Large intestine (tissue), 3 donors: ENCODE measurements around the gene PAQR4. TPM values are rescaled to one million over a fixed set of nuclear protein-coding genes. Genes with fewer than 3 reads are reported as not detected.
A peak's percentile ranks its signal among the peaks of the same experiment; 100 is the strongest.

Experiments used
- DNase-seq, 2 donors: peaks; one replicate each; pipeline versions ENCODE4 v3.0.0 to v3.0.0-alpha.2; 2013
- H3K27ac ChIP-seq: one replicate; pipeline ENCODE4 v1.5.1; 2013; ENCODE audit warnings: low read length
- H3K27me3 ChIP-seq: 2 replicates; pipeline ENCODE4 v1.6.1; 2013; ENCODE audit warnings: low read length; ENCODE audit not compliant: control insufficient read depth, insufficient read depth
- H3K36me3 ChIP-seq: 2 replicates; pipeline ENCODE4 v1.6.1; 2013; ENCODE audit warnings: low read length; ENCODE audit not compliant: control insufficient read depth, insufficient read depth
- H3K4me1 ChIP-seq: one replicate; pipeline ENCODE4 v1.6.1; 2013; ENCODE audit warnings: low read length; ENCODE audit not compliant: control insufficient read depth, insufficient read depth
- H3K4me3 ChIP-seq: one replicate; pipeline ENCODE4 v1.5.1; 2013; ENCODE audit warnings: low read length
- H3K9me3 ChIP-seq: one replicate; pipeline ENCODE4 v1.6.1; 2013; ENCODE audit warnings: mild to moderate bottlenecking, low read depth, low read length, moderate library complexity; ENCODE audit not compliant: control insufficient read depth
- WGBS: methylation state at CpG from one replicate; pipeline ENCODE4 v1.1.5; 2013; ENCODE audit warnings: low lambda C conversion rate; ENCODE audit not compliant: insufficient coverage; 5-methylcytosine and 5-hydroxymethylcytosine counted together
- polyA plus RNA-seq: library from polyadenylated mRNA; unstranded; fragments of 120-200 nt; gene quantifications from one replicate; pipeline ENCODE4 v1.2.1, GENCODE V29; 2013

The PAQR4 gene
- polyA plus RNA-seq, 1 donor: 16.4 TPM

DNA sequence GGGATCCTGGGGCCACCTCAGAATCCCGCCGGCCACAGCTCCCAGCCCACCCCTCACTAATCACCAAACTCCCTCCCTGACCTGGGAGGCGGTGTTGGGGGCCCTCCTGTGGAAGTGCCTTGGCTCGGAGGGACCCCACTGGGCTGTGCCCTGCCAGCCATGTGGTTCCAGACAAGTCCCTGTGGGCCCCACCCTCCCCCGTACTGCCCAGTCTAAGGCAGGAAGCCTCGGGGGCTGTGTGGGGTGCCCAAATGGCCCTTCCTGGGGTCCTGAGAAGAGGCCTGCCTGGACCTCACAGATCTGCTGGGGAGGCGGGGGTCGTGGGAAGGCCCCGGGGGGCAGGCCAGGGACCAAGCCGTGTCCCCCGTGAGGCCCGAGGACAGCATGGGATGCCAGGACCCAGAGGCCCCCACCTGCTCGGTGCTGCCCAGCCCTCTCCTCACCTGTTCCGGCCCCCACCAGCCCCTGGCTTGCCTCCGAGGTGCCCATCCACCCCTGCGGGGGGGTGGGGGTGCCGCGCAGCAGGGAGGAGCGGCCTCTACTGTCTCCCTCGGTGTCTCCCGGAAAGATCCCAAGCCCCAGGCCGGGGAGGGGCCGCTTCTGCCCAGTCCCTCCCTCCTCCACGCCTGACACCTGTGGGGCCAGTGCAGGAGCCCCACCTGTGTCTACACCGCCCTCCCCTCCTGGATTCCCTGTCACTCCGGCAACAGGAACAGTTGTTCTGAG is 14.3 kb upstream of the PAQR4 start:
- no peaks in the 10 kb centered on the region for H3K36me3 ChIP-seq
- H3K27me3 ChIP-seq: peaks cover 18% of the 10 kb centered on the region
- H3K4me1 ChIP-seq: peaks cover 13% of the 10 kb centered on the region
- H3K4me3 ChIP-seq: peak overlapping the region; percentile 13
- WGBS: no CpG with 5 or more reads among the region's 26 CpGs
- DNase-seq: peak in 1 of 2 donors; percentile 43
- peak overlapping the region; percentile 32 for H3K27ac ChIP-seq
- peaks cover 8% of the 10 kb centered on the region for H3K9me3 ChIP-seq

GRCh38 chr16:2955438-2955778 is 13.7 kb upstream of the PAQR4 start:
- no peak overlapping the region for H3K4me3 ChIP-seq
- H3K4me1 ChIP-seq: peaks cover 13% of the 10 kb centered on the region
- DNase-seq: no peak
- peaks cover 8% of the 10 kb centered on the region for H3K9me3 ChIP-seq
- H3K27ac ChIP-seq: peak overlapping the region; percentile 32
- H3K36me3 ChIP-seq: no peaks in the 10 kb centered on the region
- no CpG with 5 or more reads among the region's 10 CpGs for WGBS
- H3K27me3 ChIP-seq: peaks cover 20% of the 10 kb centered on the region

DNA sequence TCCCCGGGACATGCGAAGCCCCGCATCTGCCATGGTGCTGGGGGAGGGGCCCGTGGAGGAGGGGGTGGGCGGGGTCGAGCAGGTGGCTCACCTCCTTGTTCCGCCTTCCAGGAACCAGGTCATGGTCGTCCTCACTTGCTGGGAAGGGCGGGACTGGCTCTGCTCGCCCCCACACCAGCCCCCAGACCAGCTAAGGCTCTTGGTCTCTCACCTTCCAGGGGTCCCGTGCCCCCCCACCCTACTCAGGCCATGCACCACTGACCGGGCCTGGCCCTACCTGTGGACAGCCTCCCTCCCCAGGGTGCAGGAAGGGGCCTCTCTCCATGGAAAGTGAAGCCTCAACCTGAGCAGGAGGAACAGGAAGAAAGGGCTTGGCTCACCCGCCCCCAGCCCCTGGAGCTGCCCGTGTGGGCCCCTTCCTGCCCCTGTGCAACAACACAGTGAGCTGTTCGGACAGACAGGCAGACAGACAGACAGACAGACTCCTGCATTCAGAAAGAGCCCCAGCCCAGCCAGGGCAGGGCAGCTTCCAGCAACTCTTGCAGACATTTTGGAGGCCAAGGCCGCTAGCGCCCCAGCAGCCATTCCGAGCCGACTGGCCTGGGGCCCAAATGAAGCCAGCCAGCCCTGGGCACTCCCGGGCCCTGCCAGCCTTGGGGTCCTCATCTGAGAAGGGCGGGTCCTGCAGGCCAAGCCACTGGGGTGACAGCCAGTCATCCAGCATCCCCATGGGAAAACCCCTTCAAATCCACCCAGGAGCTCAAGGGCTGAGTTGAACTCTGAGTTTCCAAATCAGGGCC is 13.2 kb upstream of the PAQR4 start:
- Histone ChIP-seq H3K27me3 (peaks cover 24% of the 10 kb centered on the region), H3K9me3 (peaks cover 6% of the 10 kb centered on the region), H3K36me3 (no peaks in the 10 kb centered on the region), H3K27ac (no peak overlapping the region), H3K4me3 (no peak overlapping the region), H3K4me1 (peaks cover 13% of the 10 kb centered on the region)
- DNase-seq: no peak
- no CpG with 5 or more reads among the region's 21 CpGs for WGBS

DNA sequence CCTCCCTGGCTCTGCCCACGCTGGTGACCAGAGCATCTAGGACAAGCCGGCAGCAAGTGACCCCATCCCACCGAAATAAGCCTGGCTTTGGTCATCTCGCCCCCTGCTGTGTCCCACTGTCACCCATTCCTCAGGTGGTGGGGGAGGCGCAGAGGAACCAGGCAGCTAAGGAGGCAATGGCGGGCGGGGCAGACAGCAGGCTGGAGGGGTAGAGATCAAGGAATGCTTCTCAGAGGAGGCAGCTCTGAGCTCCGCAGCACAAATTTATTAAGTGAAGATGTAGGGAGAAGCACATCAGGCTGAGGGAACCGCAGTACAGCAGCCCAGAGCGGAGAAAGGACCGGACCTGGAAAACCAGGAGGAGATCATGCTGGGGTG is 12.6 kb upstream of the PAQR4 start:
- WGBS: no CpG with 5 or more reads among the region's 11 CpGs
- Histone ChIP-seq H3K36me3 (no peaks in the 10 kb centered on the region), H3K27me3 (peaks cover 25% of the 10 kb centered on the region), H3K4me1 (peaks cover 13% of the 10 kb centered on the region), H3K4me3 (no peak overlapping the region), H3K27ac (no peak overlapping the region), H3K9me3 (peaks cover 6% of the 10 kb centered on the region)
- no peak for DNase-seq

GRCh38 chr16:2959206-2959605 is 9.9 kb upstream of the PAQR4 start:
- Histone ChIP-seq H3K9me3 (peaks cover 16% of the 10 kb centered on the region), H3K27ac (no peak overlapping the region), H3K4me1 (peaks cover 23% of the 10 kb centered on the region), H3K27me3 (peaks cover 51% of the 10 kb centered on the region), H3K36me3 (no peaks in the 10 kb centered on the region), H3K4me3 (no peak overlapping the region)
- 40% methylated on average over 1 of the region's 10 CpGs for WGBS
- no peak for DNase-seq

DNA sequence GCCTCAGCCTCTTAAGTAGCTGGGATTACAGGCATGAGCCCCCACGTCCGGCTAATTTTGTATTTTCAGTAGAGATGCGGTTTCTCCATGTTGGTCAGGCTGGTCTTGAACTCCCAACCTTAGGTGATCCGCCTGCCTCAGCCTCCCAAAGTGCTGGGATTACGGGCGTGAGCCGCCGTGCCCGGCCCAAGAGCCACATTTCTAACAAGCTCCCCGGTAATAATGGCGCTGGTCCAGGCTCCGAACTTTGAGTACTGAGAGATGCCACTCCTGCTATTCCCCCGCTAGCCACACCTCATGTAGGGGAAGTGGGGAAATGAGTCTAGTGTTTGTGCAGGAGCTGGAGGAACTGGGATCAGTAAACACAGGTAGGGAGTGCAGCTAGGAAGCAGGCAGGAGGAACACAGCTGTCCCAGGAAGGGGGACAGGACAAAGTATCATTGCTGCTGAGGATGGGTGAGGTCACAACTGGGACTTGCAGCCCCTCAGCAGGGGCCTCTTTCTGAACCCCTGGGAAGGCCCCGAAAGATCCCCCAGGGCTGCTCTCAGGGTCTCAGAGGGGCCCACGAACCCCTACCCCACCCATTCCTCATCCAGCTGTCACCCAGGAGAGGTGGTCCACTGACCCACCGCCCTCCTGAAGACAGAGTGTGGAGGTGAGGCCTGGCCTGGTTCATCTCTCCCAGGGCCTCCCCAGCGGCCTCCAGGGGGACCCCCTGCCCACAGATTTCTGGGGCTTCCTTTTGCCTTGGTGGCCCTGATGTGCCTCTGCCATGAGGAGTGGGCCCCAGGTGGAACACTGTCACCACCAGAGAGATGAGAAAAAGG is 8.8 kb upstream of the PAQR4 start:
- no peak for DNase-seq
- Histone ChIP-seq H3K9me3 (peaks cover 18% of the 10 kb centered on the region), H3K36me3 (no peaks in the 10 kb centered on the region), H3K27ac (no peak overlapping the region), H3K4me1 (peaks cover 27% of the 10 kb centered on the region), H3K27me3 (peaks cover 57% of the 10 kb centered on the region), H3K4me3 (no peak overlapping the region)
- WGBS: no CpG with 5 or more reads among the region's 17 CpGs

DNA sequence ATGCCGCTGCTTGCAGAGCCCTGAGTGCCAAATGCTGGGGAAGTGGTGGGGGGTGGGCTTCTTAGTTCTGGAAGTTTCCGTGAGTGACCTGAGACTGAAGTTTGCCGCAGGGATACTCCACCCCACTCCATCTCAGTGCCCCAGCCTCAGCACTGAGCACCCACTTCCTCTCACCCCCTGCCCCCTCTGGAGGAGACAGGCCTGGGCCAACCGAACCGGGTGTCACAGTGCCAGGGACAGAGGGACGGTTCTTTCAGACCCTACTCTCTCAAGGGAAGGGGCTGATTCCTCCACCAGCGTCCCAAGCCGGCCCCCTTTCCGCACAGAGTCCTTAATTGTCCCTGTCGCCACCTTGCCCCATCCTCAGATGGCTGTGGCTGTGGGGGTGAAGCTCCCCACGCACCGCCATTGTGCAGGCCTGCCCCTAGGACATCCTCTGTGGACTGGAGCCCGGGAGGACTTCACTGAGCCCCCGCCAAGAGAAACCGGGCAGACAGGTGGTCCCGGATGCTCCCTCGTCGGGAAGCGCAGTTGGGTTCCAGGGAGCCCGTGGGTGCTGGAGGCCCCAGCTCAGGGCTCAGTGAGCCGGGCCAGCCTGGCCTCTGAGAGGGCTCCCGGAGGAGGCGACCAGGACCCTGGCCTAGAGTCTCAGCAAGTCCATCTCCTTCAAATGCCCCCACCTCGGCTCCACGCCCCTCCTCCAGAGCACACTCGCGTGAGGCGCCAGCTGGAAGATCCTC is 6.6 kb upstream of the PAQR4 start:
- Histone ChIP-seq H3K9me3 (peaks cover 23% of the 10 kb centered on the region), H3K27me3 (peaks cover 71% of the 10 kb centered on the region), H3K4me1 (peaks cover 18% of the 10 kb centered on the region), H3K36me3 (no peaks in the 10 kb centered on the region), H3K27ac (no peak overlapping the region), H3K4me3 (no peak overlapping the region)
- WGBS: no CpG with 5 or more reads among the region's 28 CpGs
- DNase-seq: no peak

DNA sequence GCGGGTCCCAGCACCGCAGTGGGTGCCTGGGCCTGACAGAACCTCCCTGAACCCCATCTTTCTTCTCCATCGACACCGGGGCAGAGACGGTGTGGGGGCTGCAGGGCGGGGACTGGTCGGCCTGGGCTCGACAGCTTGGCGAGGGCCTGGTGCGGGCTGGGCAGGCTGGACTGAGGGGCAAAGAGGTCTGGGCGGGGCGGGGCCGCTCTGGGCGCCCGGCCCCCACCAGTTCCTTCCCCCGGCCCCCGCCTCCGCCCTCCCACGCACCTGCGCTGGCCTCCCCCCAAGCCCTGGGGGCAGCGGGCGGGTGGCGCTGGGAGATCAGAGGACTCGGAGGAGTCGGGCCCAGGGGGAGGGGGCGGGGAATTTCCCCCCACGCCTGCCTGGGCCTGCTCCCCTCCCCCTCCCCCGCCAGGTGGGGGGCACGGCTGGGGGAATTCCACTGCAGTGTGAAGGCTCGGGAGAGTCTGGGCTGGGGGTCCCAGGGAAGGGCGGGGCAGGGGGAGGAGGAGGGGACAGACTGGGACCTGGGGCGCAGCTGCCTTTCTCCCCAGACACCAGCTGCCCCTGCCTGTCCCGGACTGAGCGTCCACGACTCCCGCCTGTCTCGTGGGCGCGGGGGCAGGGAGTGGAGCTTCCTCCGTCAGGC is 6.0 kb upstream of the PAQR4 start:
- DNase-seq: no peak
- Histone ChIP-seq H3K36me3 (no peaks in the 10 kb centered on the region), H3K4me3 (no peak overlapping the region), H3K27ac (no peak overlapping the region), H3K4me1 (peaks cover 25% of the 10 kb centered on the region), H3K27me3 (peaks cover 78% of the 10 kb centered on the region), H3K9me3 (peaks cover 28% of the 10 kb centered on the region)
- no CpG with 5 or more reads among the region's 40 CpGs for WGBS

DNA sequence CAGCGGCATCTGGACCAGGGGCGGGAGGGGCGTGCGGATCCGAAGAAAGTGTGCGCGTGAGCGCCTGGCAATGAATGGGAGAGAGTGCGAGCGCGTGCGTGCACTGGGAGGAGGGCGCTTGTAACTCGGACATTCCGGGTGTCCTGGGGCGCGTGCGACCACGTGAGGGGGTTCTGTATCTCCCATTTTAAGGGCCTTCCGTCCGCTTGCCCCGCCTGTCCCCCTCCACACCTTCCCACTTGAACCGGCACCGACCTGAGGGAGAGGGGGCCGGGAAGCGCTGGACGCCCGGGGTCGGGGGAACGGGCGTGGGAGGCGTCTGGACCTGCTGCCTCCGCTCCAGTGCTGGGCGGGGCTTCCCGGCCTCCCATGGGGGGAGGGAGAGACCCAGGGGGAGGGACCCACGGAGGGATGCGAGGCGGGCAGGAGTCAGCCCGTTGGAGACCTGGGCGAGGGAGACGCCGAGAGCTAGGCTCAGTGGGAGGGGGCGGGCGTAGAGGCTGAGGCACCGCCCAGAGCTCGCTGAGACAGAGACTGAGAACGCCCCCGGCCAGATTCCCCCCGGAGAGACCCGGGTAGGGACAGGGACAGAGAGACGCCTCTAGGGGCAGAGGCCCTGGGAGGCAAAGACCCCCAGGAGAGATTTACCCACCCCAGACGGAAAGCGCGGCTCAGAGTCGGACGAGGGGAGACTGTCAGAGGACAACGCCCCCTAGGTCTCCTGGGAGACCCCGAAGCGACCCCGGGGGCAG is 5.2 kb upstream of the PAQR4 start, which contains the start of gene KREMEN2:
KREMEN2 (plus strand) TSS at position 553 of the 752 bp plus-strand sequence. CDS start 246 bp downstream, outside the sequence.
- H3K4me1 ChIP-seq: peaks cover 32% of the 10 kb centered on the region

More for the DNA sequence above, 5.2 kb upstream of the PAQR4 start, which contains the start of gene KREMEN2:
- peak within 1 kb of the TSS; percentile 23 for H3K4me3 ChIP-seq
- WGBS: no CpG with 5 or more reads among the region's 60 CpGs
- peaks cover 81% of the 10 kb centered on the region for H3K27me3 ChIP-seq
- no peak within 1 kb of the TSS for H3K27ac ChIP-seq
- peak in 1 of 2 donors; percentile 44 for DNase-seq
- H3K36me3 ChIP-seq: no peaks in the 10 kb centered on the region
- H3K9me3 ChIP-seq: peaks cover 28% of the 10 kb centered on the region
